ENCODE data around the gene SLC4A4. TPM values are rescaled to one million over a fixed set of nuclear protein-coding genes. Genes with fewer than 3 reads are reported as not detected.

Gene SLC4A4
- total and polyA plus RNA-seq, 2 of the 13 experiments (the other 11 are each of a cell fraction or from before 2014, with no cell fraction given) = 0.01 TPM; not detected in 1

GRCh38 chr4:71541541-71541940 lies 202.7 kb downstream of the SLC4A4 start:
- no peak for ATAC-seq
- no peaks in the 10 kb centered on the region for H3K36me3 ChIP-seq (replicated peaks in 1 of 2; ENCODE audit: control insufficient read depth in 1 of 2, insufficient read depth in 2 of 2, low read length in 2 of 2)
- ChIA-PET POLR2A (no interaction called here), CTCF (ENCODE audit: low intra/inter-chr PET ratio, low total read pairs) (no interaction called here)
- no peak for DNase-seq (ENCODE audit: low spot score)
- in situ Hi-C loops (cut with HindIII; ENCODE audit: extremely low pct_ligation_motif_present, low pct_unique_long_range_greater_than_20kb) = no loop called here
- intact Hi-C loops (cut with micrococcal nuclease; ENCODE audit: unreplicated experiment) = no loop called here
- H3K4me2 ChIP-seq (ENCODE audit: low read depth, low read length) = no peak overlapping the region
- no peaks in the 10 kb centered on the region for H3K27me3 ChIP-seq (ENCODE audit: control insufficient read depth in 1 of 2, insufficient read depth in 2 of 2, low read length in 2 of 2)
- no TSS peak for BruUV-seq (replicated peaks)
- no peaks in the 10 kb centered on the region for H3K79me2 ChIP-seq (ENCODE audit: insufficient read depth, low read length)
- H3K4me1 ChIP-seq (ENCODE audit: insufficient read depth, low read length) = no peaks in the 10 kb centered on the region
- TF ChIP-seq SKIL (CRISPR knock-in tag; IDR thresholded peaks at IDR 0.05; ENCODE audit: borderline replicate concordance) = no peak
- TF ChIP-seq FUBP1 (CRISPR knock-in tag; IDR thresholded peaks at IDR 0.05; ENCODE audit: borderline replicate concordance) = no peak
- TF ChIP-seq TFE3 (CRISPR knock-in tag; IDR thresholded peaks at IDR 0.05) = no peak
- TF ChIP-seq ZBTB14 (CRISPR knock-in tag; IDR thresholded peaks at IDR 0.05) = no peak
- TF ChIP-seq ZNF280B (CRISPR knock-in tag; IDR thresholded peaks at IDR 0.05; ENCODE audit: borderline replicate concordance) = no peak
- no peak for TF ChIP-seq TAF15 (IDR thresholded peaks at IDR 0.05; ENCODE audit: low read depth, low read length, poor library complexity, severe bottlenecking)
- no peak for TF ChIP-seq RXRA (CRISPR knock-in tag; IDR thresholded peaks at IDR 0.05)
- no peak for TF ChIP-seq ZNF768 (CRISPR knock-in tag; IDR thresholded peaks at IDR 0.05)
- no peak for TF ChIP-seq MAFF (IDR thresholded peaks at IDR 0.05; ENCODE audit: low read depth, low read length)
- TF ChIP-seq ZNF468 (CRISPR knock-in tag; IDR thresholded peaks at IDR 0.05) = no peak
- TF ChIP-seq NFIB (CRISPR knock-in tag; IDR thresholded peaks at IDR 0.05; ENCODE audit: borderline replicate concordance) = no peak
- TF ChIP-seq POGZ (CRISPR knock-in tag; IDR thresholded peaks at IDR 0.05) = no peak
- no peak for TF ChIP-seq NR1H2 (CRISPR knock-in tag; IDR thresholded peaks at IDR 0.05; ENCODE audit: borderline replicate concordance, low read depth)
- FAIRE-seq = no peak
- H2AFZ ChIP-seq (ENCODE audit: low read length) = no peak overlapping the region
- H4K20me1 ChIP-seq (ENCODE audit: insufficient read depth, low read length) = no peaks in the 10 kb centered on the region
- H3K27ac ChIP-seq (ENCODE audit: extremely low read length, insufficient read depth, low read length) = no peak overlapping the region
- no peak overlapping the region for H3K4me3 ChIP-seq (replicated peaks in 1 of 3; ENCODE audit: insufficient read depth in 1 of 3, low read depth in 2 of 3, low read length in 3 of 3)
- no peak overlapping the region for H3K9ac ChIP-seq (ENCODE audit: insufficient read depth, low read depth, low read length)
- H3K9me3 ChIP-seq (ENCODE audit: low read length) = no peaks in the 10 kb centered on the region
- WGBS (ENCODE audit: low lambda C conversion rate) = 63% methylated on average over 2 of the region's 2 CpGs

Measured in HepG2 (cell line).